D721Med (cell line): ENCODE results near the gene CCDC177.

Experiments used
- DNase-seq: peaks from one replicate; pipeline ENCODE4 v3.0.0; 2011; ENCODE audit warnings: low spot score; ENCODE audit not compliant: insufficient read length
- FAIRE-seq: peaks from 2 replicates; lab custom pipeline; 2011; peaks lifted over from hg19 to GRCh38; lab: Jason Lieb, UNC
- TF ChIP-seq, protein P1 (sequence below): IDR thresholded peaks from 2 replicates; pipeline ENCODE4 v1.5.1; 2012; ENCODE audit warnings: mild to moderate bottlenecking, control low read depth; ENCODE audit not compliant: insufficient read depth; ENCODE audit errors: missing control alignments

The CCDC177 gene

DNA sequence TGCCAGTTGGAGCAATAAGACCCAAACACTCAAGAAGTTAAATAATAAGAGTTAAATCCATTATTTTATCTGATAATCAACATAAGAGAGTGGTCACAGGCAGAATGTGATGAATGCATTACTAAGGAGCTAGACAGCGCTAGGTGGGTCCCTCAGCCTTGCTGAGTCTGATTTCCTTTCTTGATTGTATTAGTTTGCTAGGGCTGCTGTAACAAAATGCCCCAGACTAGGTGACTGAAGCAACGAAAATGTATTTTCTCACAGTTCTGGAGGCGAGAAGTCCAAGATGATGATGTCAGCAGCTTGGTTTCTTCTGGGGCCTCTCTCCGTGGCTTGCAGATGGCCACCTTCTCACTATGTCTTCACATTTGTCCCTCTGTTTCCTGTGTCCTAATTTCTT, 8.2 kb upstream of the CCDC177 start:
- TF ChIP-seq, protein P1, sequence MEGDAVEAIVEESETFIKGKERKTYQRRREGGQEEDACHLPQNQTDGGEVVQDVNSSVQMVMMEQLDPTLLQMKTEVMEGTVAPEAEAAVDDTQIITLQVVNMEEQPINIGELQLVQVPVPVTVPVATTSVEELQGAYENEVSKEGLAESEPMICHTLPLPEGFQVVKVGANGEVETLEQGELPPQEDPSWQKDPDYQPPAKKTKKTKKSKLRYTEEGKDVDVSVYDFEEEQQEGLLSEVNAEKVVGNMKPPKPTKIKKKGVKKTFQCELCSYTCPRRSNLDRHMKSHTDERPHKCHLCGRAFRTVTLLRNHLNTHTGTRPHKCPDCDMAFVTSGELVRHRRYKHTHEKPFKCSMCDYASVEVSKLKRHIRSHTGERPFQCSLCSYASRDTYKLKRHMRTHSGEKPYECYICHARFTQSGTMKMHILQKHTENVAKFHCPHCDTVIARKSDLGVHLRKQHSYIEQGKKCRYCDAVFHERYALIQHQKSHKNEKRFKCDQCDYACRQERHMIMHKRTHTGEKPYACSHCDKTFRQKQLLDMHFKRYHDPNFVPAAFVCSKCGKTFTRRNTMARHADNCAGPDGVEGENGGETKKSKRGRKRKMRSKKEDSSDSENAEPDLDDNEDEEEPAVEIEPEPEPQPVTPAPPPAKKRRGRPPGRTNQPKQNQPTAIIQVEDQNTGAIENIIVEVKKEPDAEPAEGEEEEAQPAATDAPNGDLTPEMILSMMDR = no peak
- no peak for FAIRE-seq
- DNase-seq = no peak

DNA sequence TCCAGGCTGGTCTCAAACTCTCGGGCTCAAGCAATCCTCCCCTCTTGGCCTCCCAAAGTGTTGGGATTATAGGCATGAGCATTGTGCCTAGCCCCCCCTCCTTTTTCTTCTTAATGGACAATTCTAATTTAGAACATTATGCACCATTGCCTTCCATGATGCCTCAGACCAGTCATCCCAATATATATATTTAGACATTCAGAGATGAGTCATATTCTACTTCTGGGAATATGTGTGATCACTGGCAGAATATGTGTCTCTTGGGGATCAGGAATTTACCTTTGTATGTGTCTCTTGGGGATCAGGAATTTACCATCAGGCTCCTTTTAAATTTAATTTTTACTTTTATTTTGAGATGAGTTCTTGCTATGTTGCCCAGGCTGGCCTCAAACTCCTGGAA, 7.5 kb upstream of the CCDC177 start:
- TF ChIP-seq, protein P1 = no peak
- FAIRE-seq = no peak
- no peak for DNase-seq

DNA sequence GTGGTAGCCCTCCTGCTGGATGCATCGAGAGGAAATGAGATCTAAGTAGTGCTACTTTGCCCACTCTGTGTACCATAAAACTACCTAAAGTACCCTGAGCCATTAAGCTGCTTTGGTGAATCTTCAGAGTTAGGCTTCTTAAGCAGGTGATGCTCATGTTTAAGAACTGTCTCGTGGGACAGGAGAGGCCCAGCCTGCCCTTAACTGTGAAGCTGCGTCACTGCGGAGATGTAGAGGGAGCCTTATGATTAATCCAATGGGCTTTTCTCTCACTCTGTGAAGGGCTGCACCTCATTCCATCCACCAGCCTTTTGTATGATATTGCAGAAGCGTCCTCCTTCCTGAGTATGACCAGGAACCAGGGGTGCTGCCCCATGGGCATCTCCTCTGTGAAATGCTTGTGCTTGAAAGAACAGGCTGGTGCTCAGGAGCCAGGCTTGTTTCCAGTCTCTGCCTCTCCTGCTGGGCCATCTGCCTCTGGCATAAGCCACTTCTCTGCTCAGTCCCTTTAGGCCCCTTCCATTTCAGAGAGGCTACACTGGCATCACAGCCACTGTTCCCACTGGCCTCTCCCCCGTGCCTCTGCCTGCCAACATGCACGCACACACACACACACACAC, 6.8 kb upstream of the CCDC177 start:
- TF ChIP-seq, protein P1 = no peak
- no peak for FAIRE-seq

DNA sequence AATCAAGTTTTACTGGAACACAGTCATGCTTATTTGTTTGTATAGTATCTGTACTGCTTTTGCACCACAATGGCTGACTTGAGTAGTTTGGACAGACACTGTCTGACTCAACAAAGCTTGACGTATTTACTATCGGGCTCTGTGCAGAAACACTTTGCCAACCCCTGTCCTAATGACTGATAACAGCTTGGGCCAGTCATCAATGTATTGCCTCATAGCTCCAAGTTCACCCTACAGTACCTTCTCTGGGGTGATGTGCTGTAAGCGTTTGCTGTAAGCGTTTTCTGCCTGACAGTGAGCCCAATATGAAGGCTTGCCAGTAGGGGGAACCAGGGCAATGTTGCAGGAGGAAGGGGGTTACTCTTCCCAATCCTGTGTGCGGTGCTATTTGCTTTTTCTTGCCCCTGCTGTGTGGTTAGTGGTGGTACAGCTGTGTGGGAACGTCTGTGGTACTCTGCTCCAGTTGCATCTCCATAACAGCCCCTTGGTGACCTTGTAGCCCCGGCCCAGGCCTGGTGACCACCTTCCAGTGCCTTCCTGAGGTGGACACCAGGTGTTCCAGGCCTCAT, 5.4 kb upstream of the CCDC177 start:
- TF ChIP-seq, protein P1 = peak; percentile 60
- FAIRE-seq = no peak
- no peak for DNase-seq

More for the DNA sequence above, 6.8 kb upstream of the CCDC177 start:
- DNase-seq = no peak

DNA sequence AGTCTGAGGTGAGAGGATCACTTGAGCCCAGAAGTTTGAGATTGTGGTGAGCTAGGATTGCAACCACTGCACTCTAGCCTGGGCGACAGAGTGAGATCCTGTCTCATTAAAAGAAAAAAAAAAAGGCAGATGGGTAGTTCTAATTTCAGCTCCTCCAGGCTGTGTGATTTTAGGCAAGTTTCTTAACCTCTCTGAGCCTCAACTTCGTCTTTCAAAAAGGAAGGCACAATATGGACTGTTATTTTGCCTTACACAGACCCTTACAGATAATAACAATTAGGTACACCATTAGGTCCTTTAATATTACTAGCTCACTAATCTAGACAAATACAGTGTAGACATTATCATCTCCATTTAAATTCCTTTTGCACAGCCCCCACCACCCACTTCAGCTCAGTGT, 4.8 kb upstream of the CCDC177 start:
- FAIRE-seq (no peak), DNase-seq (no peak)
- TF ChIP-seq, protein P1 = no peak

DNA sequence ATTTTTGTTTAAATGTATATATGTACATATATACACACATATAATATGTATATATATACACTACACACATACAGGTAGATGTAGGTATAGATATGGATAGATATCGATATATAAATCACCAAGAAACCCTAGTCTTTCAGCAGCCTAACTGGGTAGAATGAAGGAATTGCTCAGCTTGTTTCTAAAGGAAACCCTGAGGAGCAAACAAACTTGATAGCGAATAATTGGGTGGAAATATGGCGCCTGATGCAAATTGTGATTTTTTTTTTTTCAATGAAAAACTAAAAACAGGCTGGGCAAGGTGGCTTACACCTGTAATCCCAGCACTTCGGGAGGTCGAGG, 254 bp upstream of the CCDC177 start:
- no peak for DNase-seq
- TF ChIP-seq, protein P1 = no peak
- no peak for FAIRE-seq

DNA sequence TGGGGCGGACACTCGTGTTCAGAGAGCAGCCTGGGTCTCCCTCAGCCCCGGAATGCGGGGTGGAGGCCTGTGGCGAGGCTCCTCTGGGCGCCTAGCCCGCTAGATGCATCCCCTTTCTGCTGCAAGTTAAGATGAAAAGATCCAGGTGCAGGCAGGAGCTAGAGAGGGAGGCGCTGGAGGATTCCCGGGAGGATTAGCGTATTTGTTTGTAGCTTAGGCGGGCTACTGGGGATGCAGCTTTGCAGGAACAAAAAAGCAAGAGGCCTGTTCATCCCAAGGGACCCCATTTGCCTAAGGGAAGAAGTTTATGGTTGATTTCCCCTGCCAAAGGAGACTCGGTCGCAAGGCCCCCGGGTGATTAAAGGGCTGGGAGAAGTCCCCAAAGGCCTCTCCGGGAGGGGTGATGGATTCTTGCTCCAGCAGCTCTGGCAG, 824 bp downstream of the CCDC177 start:
- peak; percentile 35 for FAIRE-seq
- TF ChIP-seq, protein P1 = no peak
- DNase-seq = peak; percentile 76
